RPMI8226 (cell line): ENCODE data around the gene PRR5L.

ENCODE experiments used
- DNase-seq: peaks from one replicate; pipeline ENCODE4 v3.0.0-alpha.2; 2015

PRR5L gene

GRCh38 chr11:36295926-36296325 lies at the start of gene PRR5L:
TSS of gene PRR5L (plus strand) at chr11:36296288. CDS start at chr11:36401122, 104,834 bp downstream.
- no peak for DNase-seq

- DNase-seq: no peak
Measured at GRCh38 chr11:36247493-36247892, 48.6 kb upstream of the PRR5L start.

GRCh38 chr11:36248436-36248835 lies 47.7 kb upstream of the PRR5L start:
- no peak for DNase-seq

- no peak for DNase-seq
Measured at GRCh38 chr11:36249246-36249645, 46.8 kb upstream of the PRR5L start.

- DNase-seq: no peak
Measured at GRCh38 chr11:36251823-36252222, 44.3 kb upstream of the PRR5L start.

GRCh38 chr11:36253238-36253637 lies 42.9 kb upstream of the PRR5L start:
- no peak for DNase-seq

GRCh38 chr11:36254713-36255112 lies 41.4 kb upstream of the PRR5L start:
- no peak for DNase-seq

- DNase-seq: no peak
Measured at GRCh38 chr11:36257351-36257750, 38.7 kb upstream of the PRR5L start.

- peak; percentile 37 for DNase-seq
Measured at GRCh38 chr11:36258730-36259360, 37.2 kb upstream of the PRR5L start.

- no peak for DNase-seq
Measured at GRCh38 chr11:36261094-36261493, 35.0 kb upstream of the PRR5L start.

- DNase-seq: no peak
Measured at GRCh38 chr11:36264011-36264972, 31.8 kb upstream of the PRR5L start.

- DNase-seq: no peak
Measured at GRCh38 chr11:36264973-36265344, 31.1 kb upstream of the PRR5L start.

- peak; percentile 51 for DNase-seq
Measured at GRCh38 chr11:36265793-36266628, 30.1 kb upstream of the PRR5L start.

- DNase-seq: no peak
Measured at GRCh38 chr11:36266767-36267166, 29.3 kb upstream of the PRR5L start.

GRCh38 chr11:36268337-36268985 lies 27.6 kb upstream of the PRR5L start:
- DNase-seq: no peak

GRCh38 chr11:36270701-36271100 lies 25.4 kb upstream of the PRR5L start:
- DNase-seq: no peak

- no peak for DNase-seq
Measured at GRCh38 chr11:36271794-36272407, 24.2 kb upstream of the PRR5L start.

- DNase-seq: no peak
Measured at GRCh38 chr11:36273110-36273509, 23.0 kb upstream of the PRR5L start.

- no peak for DNase-seq
Measured at GRCh38 chr11:36274414-36274813, 21.7 kb upstream of the PRR5L start.

- DNase-seq: no peak
Measured at GRCh38 chr11:36278531-36279282, 17.4 kb upstream of the PRR5L start.

GRCh38 chr11:36280531-36280930 lies 15.6 kb upstream of the PRR5L start:
- no peak for DNase-seq

- no peak for DNase-seq
Measured at GRCh38 chr11:36281850-36282249, 14.2 kb upstream of the PRR5L start.
